ENCODE data around the gene CD180. TPM values are rescaled to one million over a fixed set of nuclear protein-coding genes. Genes with fewer than 3 reads are reported as not detected.

Gene CD180
- total and polyA plus RNA-seq, 2 donors (not counting 3 experiments of a cell fraction or from before 2014, with no cell fraction given) = not detected

DNA sequence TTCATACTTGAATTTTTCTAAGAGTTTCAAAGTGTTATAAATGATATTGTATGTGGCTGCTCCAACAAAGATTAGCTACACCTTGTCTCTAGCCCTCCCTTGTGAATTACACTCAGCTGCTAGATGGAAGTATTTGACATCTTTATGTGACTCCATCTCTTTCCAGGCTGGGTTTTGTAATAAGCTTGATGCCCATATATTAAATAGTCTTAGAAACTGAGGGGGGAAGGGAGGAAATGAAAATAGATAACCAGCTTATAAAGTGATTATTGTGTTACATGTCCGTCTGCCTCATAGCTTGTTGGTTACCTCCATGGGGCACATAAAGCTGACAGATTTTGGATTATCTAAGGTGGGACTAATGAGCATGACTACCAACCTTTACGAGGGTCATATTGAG is 63.4 kb downstream of the CD180 start:
- BruUV-seq (replicated peaks) = no TSS peak
- Histone ChIP-seq H3K27ac (ENCODE audit: insufficient read depth, low read depth, low read length) (no peak overlapping the region), H2AFZ (ENCODE audit: low read depth, low read length) (no peak overlapping the region), H3K4me1 (ENCODE audit: control insufficient read depth, extremely low read depth, insufficient read depth, low read length) (no peaks in the 10 kb centered on the region), H3K27me3 (ENCODE audit: control insufficient read depth in 2 of 2, insufficient read depth in 2 of 2, low read length in 2 of 2) (no peaks in the 10 kb centered on the region), H3K9me3 (replicated peaks; ENCODE audit: control insufficient read depth, insufficient read depth, low read length) (no peaks in the 10 kb centered on the region), H3K4me2 (ENCODE audit: insufficient read depth, low read length) (no peak overlapping the region), H3K79me2 (ENCODE audit: control insufficient read depth, insufficient read depth, low read length) (no peaks in the 10 kb centered on the region), H3K4me3 (replicated peaks in 1 of 3; ENCODE audit: insufficient read depth in 1 of 3, low read depth in 1 of 3, low read length in 3 of 3) (no peak overlapping the region), H3K9ac (replicated peaks; ENCODE audit: extremely low read depth, insufficient read depth, low read length) (no peak overlapping the region), H3K9me1 (replicated peaks; ENCODE audit: control insufficient read depth, extremely low read depth, insufficient read depth, low read length) (no peaks in the 10 kb centered on the region), H4K20me1 (replicated peaks; ENCODE audit: control insufficient read depth, extremely low read depth, insufficient read depth, low read length) (no peaks in the 10 kb centered on the region), H3K36me3 (ENCODE audit: control insufficient read depth in 2 of 2, extremely low read depth in 1 of 2, insufficient read depth in 2 of 2, low read length in 2 of 2) (peaks cover 24 to 44% of the 10 kb centered on the region in 2 experiments)
- FAIRE-seq (no peak), DNase-seq (ENCODE audit: low read depth, low spot score) (no peak)
- POLR2A ChIA-PET = no interaction called here
- TF ChIP-seq POLR2AphosphoS5 (IDR thresholded peaks at IDR 0.05; ENCODE audit: insufficient read depth, low read depth, low read length) (no peak), GATA2 (IDR thresholded peaks at IDR 0.05; ENCODE audit: insufficient read depth, insufficient read length, low read depth, low read length) (no peak), MYC (IDR thresholded peaks at IDR 0.05; ENCODE audit: low read depth, low read length) (no peak)
- TF ChIP-seq, protein P1, sequence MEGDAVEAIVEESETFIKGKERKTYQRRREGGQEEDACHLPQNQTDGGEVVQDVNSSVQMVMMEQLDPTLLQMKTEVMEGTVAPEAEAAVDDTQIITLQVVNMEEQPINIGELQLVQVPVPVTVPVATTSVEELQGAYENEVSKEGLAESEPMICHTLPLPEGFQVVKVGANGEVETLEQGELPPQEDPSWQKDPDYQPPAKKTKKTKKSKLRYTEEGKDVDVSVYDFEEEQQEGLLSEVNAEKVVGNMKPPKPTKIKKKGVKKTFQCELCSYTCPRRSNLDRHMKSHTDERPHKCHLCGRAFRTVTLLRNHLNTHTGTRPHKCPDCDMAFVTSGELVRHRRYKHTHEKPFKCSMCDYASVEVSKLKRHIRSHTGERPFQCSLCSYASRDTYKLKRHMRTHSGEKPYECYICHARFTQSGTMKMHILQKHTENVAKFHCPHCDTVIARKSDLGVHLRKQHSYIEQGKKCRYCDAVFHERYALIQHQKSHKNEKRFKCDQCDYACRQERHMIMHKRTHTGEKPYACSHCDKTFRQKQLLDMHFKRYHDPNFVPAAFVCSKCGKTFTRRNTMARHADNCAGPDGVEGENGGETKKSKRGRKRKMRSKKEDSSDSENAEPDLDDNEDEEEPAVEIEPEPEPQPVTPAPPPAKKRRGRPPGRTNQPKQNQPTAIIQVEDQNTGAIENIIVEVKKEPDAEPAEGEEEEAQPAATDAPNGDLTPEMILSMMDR (IDR thresholded peaks at IDR 0.05; ENCODE audit: extremely low read depth in 1 of 2, insufficient read depth in 1 of 2, low read depth in 1 of 2, low read length in 2 of 2) = no peak
- TF ChIP-seq, protein P2, sequence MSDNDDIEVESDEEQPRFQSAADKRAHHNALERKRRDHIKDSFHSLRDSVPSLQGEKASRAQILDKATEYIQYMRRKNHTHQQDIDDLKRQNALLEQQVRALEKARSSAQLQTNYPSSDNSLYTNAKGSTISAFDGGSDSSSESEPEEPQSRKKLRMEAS (IDR thresholded peaks at IDR 0.05; ENCODE audit: insufficient read depth, insufficient read length) = no peak
- dilution Hi-C loops (cut with MboI; ENCODE audit: extremely low pct_ligation_motif_present, low sequenced_read_pairs) (no loop called here), intact Hi-C loops (cut with micrococcal nuclease) (no loop called here)
- CTCF ChIA-PET = interaction anchor here (0.7 kb wide), 1 partner anchor 17 kb away, joined by 3 read pairs; no protein-coding TSS in a partner anchor

DNA sequence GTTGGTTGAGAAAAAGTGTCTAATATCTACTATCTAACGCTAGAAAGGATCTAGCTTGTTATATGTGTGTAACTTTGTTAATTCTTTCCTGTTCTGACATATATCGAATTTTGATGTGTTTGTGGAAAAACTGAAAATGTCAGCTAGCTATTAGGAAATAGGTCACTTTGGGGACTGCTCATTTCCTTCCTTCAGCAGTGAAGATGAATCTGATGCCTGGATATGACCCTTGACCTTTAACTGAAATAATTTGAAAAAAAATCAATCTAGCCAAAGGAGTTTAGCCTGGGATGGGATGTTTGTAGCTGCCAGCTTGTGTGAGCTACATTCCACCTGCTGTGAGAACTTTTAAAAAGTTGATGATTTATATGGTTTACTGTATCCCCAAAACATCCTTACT is 66.8 kb downstream of the CD180 start:
- no peak overlapping the region for H2AFZ ChIP-seq (ENCODE audit: low read depth, low read length)
- peaks cover 13 to 23% of the 10 kb centered on the region in 2 experiments for H3K36me3 ChIP-seq (ENCODE audit: control insufficient read depth in 2 of 2, extremely low read depth in 1 of 2, insufficient read depth in 2 of 2, low read length in 2 of 2)
- TF ChIP-seq JUN (IDR thresholded peaks at IDR 0.05; ENCODE audit: borderline replicate concordance, insufficient read depth, insufficient read length, low read depth) (no peak), POLR2AphosphoS5 (IDR thresholded peaks at IDR 0.05; ENCODE audit: insufficient read depth, low read depth, low read length) (no peak), EZH2 (IDR thresholded peaks at IDR 0.05; ENCODE audit: borderline replicate concordance, low read depth, low read length, severe bottlenecking) (no peak), POLR2A (IDR thresholded peaks at IDR 0.05; ENCODE audit: low read depth, low read length) (no peak), MYC (IDR thresholded peaks at IDR 0.05; ENCODE audit: low read depth, low read length) (no peak), GATA2 (IDR thresholded peaks at IDR 0.05; ENCODE audit: insufficient read depth, insufficient read length, low read depth, low read length) (no peak), FOS (IDR thresholded peaks at IDR 0.05; ENCODE audit: borderline replicate concordance, insufficient read depth, low read length) (no peak)
- TF ChIP-seq, protein P1 (IDR thresholded peaks at IDR 0.05; ENCODE audit: extremely low read depth in 1 of 2, insufficient read depth in 1 of 2, low read depth in 1 of 2, low read length in 2 of 2) = no peak
- TF ChIP-seq, protein P2 (IDR thresholded peaks at IDR 0.05; ENCODE audit: insufficient read depth, insufficient read length) = no peak
- no peaks in the 10 kb centered on the region for H3K9me1 ChIP-seq (replicated peaks; ENCODE audit: control insufficient read depth, extremely low read depth, insufficient read depth, low read length)
- H3K9me3 ChIP-seq (replicated peaks; ENCODE audit: control insufficient read depth, insufficient read depth, low read length) = no peaks in the 10 kb centered on the region
- CTCF ChIA-PET = interaction anchor here (1.3 kb wide), 1 partner anchor 26 kb away, joined by 3 read pairs; no protein-coding TSS in a partner anchor
- no peak overlapping the region for H3K9ac ChIP-seq (replicated peaks; ENCODE audit: extremely low read depth, insufficient read depth, low read length)
- H3K27me3 ChIP-seq (ENCODE audit: control insufficient read depth in 2 of 2, insufficient read depth in 2 of 2, low read length in 2 of 2) = no peaks in the 10 kb centered on the region
- no peaks in the 10 kb centered on the region for H3K4me1 ChIP-seq (ENCODE audit: control insufficient read depth, extremely low read depth, insufficient read depth, low read length)
- DNase-seq (ENCODE audit: low read depth, low spot score) = no peak
- H3K27ac ChIP-seq (ENCODE audit: insufficient read depth, low read depth, low read length) = no peak overlapping the region
- H3K79me2 ChIP-seq (ENCODE audit: control insufficient read depth, insufficient read depth, low read length) = no peaks in the 10 kb centered on the region
- BruUV-seq (replicated peaks) = no TSS peak
- POLR2A ChIA-PET = no interaction called here
- no peak for FAIRE-seq
- no peak overlapping the region for H3K4me2 ChIP-seq (ENCODE audit: insufficient read depth, low read length)
- dilution Hi-C loops (cut with MboI; ENCODE audit: extremely low pct_ligation_motif_present, low sequenced_read_pairs) = no loop called here
- intact Hi-C loops (cut with micrococcal nuclease) = no loop called here
- H3K4me3 ChIP-seq (replicated peaks in 1 of 3; ENCODE audit: insufficient read depth in 1 of 3, low read depth in 1 of 3, low read length in 3 of 3) = no peak overlapping the region
- H4K20me1 ChIP-seq (replicated peaks; ENCODE audit: control insufficient read depth, extremely low read depth, insufficient read depth, low read length) = no peaks in the 10 kb centered on the region
